ENCODE measurements around the gene NUDT16L1. TPM values are rescaled to one million over a fixed set of nuclear protein-coding genes. Genes with fewer than 3 reads are reported as not detected.

Gene NUDT16L1
- polyA plus RNA-seq, 3 donors = 40.0 to 62.7 (median 41.1) TPM

GRCh38 chr16:4675864-4676786, 17.2 kb upstream of the NUDT16L1 start:
- Histone ChIP-seq H3K9ac (ENCODE audit: insufficient read depth, low read length, poor library complexity, severe bottlenecking) (no peak overlapping the region), H3K4me2 (replicated peaks; ENCODE audit: extremely low read depth, low read length, poor library complexity, severe bottlenecking) (no peak overlapping the region), H3K4me3 (replicated peaks in 1 of 3; ENCODE audit: low read depth in 2 of 3, low read length in 3 of 3) (no peak overlapping the region), H3K27me3 (ENCODE audit: control insufficient read depth in 2 of 2, insufficient read depth in 2 of 2, low read length in 2 of 2) (no peaks in the 10 kb centered on the region), H3K9me3 (replicated peaks in 1 of 2; ENCODE audit: control insufficient read depth in 1 of 2, insufficient read depth in 1 of 2, low read length in 2 of 2) (no peaks in the 10 kb centered on the region), H2AFZ (ENCODE audit: insufficient read depth, low read depth, low read length, poor library complexity, severe bottlenecking) (no peak overlapping the region), H3K79me2 (ENCODE audit: insufficient read depth, low read length) (peaks cover 26% of the 10 kb centered on the region), H3K36me3 (replicated peaks in 1 of 2; ENCODE audit: control insufficient read depth in 1 of 2, insufficient read depth in 2 of 2, low read length in 2 of 2) (peaks cover 49 to 59% of the 10 kb centered on the region in 2 donors), H3K27ac (ENCODE audit: low read depth in 1 of 2, low read length in 2 of 2) (peak overlapping the region in 1 of 2 donors; percentile 27), H4K20me1 (ENCODE audit: insufficient read depth, low read length) (peaks cover 6% of the 10 kb centered on the region), H3K4me1 (ENCODE audit: control insufficient read depth in 1 of 2, insufficient read depth in 2 of 2, low read length in 2 of 2) (peaks cover 24 to 25% of the 10 kb centered on the region in 2 donors)
- 47% methylated on average over 23 of the region's 23 CpGs for WGBS (ENCODE audit: insufficient coverage)
- TF ChIP-seq CTCF (IDR thresholded peaks at IDR 0.05) = no peak
- DNase-seq = no peak
- no peak overlapping the region for H3K4me3 Mint-ChIP-seq
- peaks cover 0 to 2% (median 0%) of the 10 kb centered on the region in 7 donors for H3K9me3 Mint-ChIP-seq
- peaks cover 38 to 83% of the 10 kb centered on the region in 2 donors for H3K36me3 Mint-ChIP-seq
- H3K4me1 Mint-ChIP-seq = peaks cover 31% of the 10 kb centered on the region
- intact Hi-C loops (cut with micrococcal nuclease) = no loop called here
- H3K27ac Mint-ChIP-seq = peak overlapping the region in 5 of 7 donors; percentile 47 to 84 (median 59)
- no peaks in the 10 kb centered on the region for H3K27me3 Mint-ChIP-seq (ENCODE audit: low read depth in 3 of 3)

GRCh38 chr16:4676831-4677230, 16.5 kb upstream of the NUDT16L1 start:
- intact Hi-C loops (cut with micrococcal nuclease) = no loop called here
- peak overlapping the region in 1 of 2 donors; percentile 27 for H3K27ac ChIP-seq (ENCODE audit: low read depth in 1 of 2, low read length in 2 of 2)

More at GRCh38 chr16:4676831-4677230, 16.5 kb upstream of the NUDT16L1 start:
- Histone ChIP-seq H3K27me3 (ENCODE audit: control insufficient read depth in 2 of 2, insufficient read depth in 2 of 2, low read length in 2 of 2) (no peaks in the 10 kb centered on the region), H3K4me1 (ENCODE audit: control insufficient read depth in 1 of 2, insufficient read depth in 2 of 2, low read length in 2 of 2) (peaks cover 31 to 32% of the 10 kb centered on the region in 2 donors), H3K79me2 (ENCODE audit: insufficient read depth, low read length) (peaks cover 32% of the 10 kb centered on the region), H3K9ac (ENCODE audit: insufficient read depth, low read length, poor library complexity, severe bottlenecking) (no peak overlapping the region), H3K9me3 (replicated peaks in 1 of 2; ENCODE audit: control insufficient read depth in 1 of 2, insufficient read depth in 1 of 2, low read length in 2 of 2) (no peaks in the 10 kb centered on the region), H3K4me2 (replicated peaks; ENCODE audit: extremely low read depth, low read length, poor library complexity, severe bottlenecking) (no peak overlapping the region), H2AFZ (ENCODE audit: insufficient read depth, low read depth, low read length, poor library complexity, severe bottlenecking) (no peak overlapping the region), H3K36me3 (replicated peaks in 1 of 2; ENCODE audit: control insufficient read depth in 1 of 2, insufficient read depth in 2 of 2, low read length in 2 of 2) (peaks cover 45 to 58% of the 10 kb centered on the region in 2 donors), H4K20me1 (ENCODE audit: insufficient read depth, low read length) (peaks cover 6% of the 10 kb centered on the region), H3K4me3 (replicated peaks in 1 of 3; ENCODE audit: low read depth in 2 of 3, low read length in 3 of 3) (no peak overlapping the region)
- no peak for TF ChIP-seq CTCF (IDR thresholded peaks at IDR 0.05)
- peaks cover 38% of the 10 kb centered on the region for H3K4me1 Mint-ChIP-seq
- no peak overlapping the region for H3K4me3 Mint-ChIP-seq
- WGBS (ENCODE audit: insufficient coverage) = 78% methylated on average over 6 of the region's 11 CpGs
- H3K27ac Mint-ChIP-seq = peak overlapping the region in 4 of 7 donors; percentile 54 to 84 (median 61)
- DNase-seq = no peak
- H3K9me3 Mint-ChIP-seq = peaks cover 0 to 2% (median 0%) of the 10 kb centered on the region in 7 donors
- H3K27me3 Mint-ChIP-seq (ENCODE audit: low read depth in 3 of 3) = no peaks in the 10 kb centered on the region
- peaks cover 32 to 82% of the 10 kb centered on the region in 2 donors for H3K36me3 Mint-ChIP-seq
